GM18520 (cell line): Measurements from ENCODE around the gene LAD1.

Experiments
- ATAC-seq: cut with Tn5 transposase; IDR thresholded peaks from one replicate; pipeline ENCODE4 v1.9.1; 2021; ENCODE audit not compliant: unreplicated experiment

LAD1 gene

GRCh38 chr1:201399018-201399351, at the start of gene LAD1:
TSS of gene LAD1 (minus strand) at chr1:201399324. CDS start at chr1:201399306, 18 bp downstream.
- no peak for ATAC-seq

- no peak for ATAC-seq
These were observed 49.1 kb upstream of the LAD1 start for GRCh38 chr1:201447903-201448871.

DNA sequence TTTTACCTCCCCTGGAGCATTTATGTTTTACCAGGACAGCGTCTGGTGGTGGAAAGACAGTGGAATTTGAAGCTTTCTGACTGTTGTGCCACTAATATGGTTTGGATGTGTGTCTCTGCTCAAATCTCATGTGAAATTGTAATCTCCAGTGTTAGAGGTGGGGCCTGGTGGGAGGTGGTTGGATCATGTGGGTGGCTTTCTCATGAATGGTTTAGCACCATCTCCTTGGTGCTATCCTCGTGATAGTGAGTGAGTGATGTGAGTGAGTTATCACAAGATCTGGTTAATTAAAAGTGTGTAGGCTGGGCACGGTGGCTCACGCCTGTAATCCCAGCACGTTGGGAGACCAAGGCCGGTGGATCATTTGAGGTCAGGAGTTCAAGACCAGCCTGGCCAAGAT, 46.2 kb upstream of the LAD1 start:
- no peak for ATAC-seq

DNA sequence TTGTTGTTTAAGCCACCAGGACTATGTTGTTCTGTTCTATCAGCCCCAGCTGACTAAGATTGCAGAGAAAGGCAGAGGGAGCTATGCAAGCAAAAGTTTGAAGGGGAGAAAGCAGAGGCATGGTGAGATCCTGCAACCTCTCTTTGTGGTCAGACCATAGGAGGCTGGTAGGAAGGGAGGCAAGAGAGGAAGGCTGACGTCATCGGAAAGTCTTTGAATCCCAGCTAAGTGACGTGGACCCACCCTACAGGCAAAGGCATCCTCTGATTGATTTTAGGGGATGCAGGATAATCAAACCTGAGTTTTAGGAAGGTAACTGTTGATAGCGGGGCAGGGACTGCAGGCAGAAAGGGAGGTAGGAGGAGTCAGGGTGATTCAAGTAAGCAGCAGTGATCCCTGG, 45.7 kb upstream of the LAD1 start:
- no peak for ATAC-seq

GRCh38 chr1:201443747-201444146, 44.6 kb upstream of the LAD1 start:
- ATAC-seq, result no peak

- no peak for ATAC-seq
These were observed 37.8 kb upstream of the LAD1 start for GRCh38 chr1:201436969-201437368.

- no peak for ATAC-seq
These were observed 37.3 kb upstream of the LAD1 start for GRCh38 chr1:201436393-201436792.

DNA sequence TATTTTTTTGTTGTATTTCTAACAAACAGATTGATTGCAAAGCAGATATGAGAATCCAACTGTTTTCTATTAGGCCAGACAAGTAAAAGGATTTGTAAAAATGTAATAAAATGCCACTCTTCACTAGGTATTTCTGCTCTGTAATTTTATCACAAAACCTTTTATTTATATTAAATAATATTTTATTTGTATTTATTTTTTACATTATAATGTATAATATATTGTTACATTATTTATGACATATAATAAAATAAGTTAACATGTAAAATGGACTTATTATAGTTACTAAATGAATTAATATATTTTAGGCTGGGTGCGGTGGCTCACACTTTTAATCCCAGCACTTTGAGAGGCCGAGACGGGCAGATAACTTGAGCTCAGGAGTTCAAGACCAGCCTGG, 35.1 kb upstream of the LAD1 start:
- ATAC-seq, result no peak

DNA sequence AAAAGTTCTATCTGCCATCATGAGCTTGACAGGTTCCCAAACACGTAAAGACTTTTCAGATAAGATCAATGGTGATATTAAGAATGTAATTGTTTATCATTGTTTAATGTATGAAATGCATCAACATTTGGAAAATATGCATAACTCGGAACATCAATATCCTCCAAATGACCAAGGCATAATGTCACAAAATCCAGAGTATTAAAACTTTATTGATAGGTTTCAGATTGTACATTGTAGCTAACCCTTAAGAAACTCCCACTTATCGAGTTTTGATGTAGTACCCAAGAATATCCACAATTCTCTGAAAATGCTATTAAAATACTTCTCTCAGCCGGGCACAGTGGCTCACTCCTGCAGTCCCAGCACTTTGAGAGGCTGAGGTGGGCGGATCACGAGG, 34.5 kb upstream of the LAD1 start:
- no peak for ATAC-seq

- ATAC-seq, result no peak
These were observed 31.7 kb upstream of the LAD1 start for GRCh38 chr1:201430776-201431175.

- no peak for ATAC-seq
These were observed 30.8 kb upstream of the LAD1 start for GRCh38 chr1:201429736-201430501.

DNA sequence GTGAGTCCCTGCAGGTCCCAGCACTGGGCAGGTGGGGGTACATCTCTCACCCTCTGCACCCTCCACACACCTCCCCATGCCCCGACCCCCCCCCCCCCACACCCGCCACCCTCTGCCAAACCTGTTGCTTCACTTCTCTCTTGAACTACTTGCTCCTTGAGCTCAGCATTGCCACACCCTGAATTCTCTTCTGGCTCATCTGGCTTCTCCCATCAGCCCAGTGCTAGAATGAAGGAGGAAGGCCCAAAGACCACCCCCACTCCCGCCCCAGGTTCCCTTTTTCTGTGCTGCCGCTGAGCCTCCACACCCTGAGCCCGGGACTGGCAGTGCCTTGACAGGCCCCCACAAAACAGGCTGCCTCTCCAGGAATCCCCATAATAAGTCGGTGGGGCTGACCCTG, 28.8 kb upstream of the LAD1 start:
- no peak for ATAC-seq

GRCh38 chr1:201426479-201427310, 27.6 kb upstream of the LAD1 start:
- no peak for ATAC-seq

- ATAC-seq, result no peak
These were observed 25.0 kb upstream of the LAD1 start for GRCh38 chr1:201424146-201424545.

DNA sequence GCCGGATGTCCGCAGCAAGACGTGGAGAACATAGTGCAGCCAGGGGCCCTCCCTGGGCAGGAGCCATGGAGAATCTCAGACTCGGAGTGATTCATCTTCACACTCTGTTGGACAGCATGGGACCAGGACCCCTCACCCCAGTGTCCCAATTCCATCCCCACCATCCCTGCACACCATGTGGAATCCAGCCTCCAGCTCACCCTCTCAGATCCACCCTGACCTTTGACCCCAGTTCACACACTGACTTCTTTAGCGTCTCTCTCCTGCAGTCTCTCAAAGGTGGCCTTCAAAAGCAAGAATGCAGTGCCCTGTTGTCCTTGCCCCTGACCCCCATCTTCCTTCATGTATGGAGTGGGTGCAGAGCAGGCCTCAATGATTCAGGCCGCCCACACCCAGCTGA, 24.5 kb upstream of the LAD1 start:
- ATAC-seq, result no peak

DNA sequence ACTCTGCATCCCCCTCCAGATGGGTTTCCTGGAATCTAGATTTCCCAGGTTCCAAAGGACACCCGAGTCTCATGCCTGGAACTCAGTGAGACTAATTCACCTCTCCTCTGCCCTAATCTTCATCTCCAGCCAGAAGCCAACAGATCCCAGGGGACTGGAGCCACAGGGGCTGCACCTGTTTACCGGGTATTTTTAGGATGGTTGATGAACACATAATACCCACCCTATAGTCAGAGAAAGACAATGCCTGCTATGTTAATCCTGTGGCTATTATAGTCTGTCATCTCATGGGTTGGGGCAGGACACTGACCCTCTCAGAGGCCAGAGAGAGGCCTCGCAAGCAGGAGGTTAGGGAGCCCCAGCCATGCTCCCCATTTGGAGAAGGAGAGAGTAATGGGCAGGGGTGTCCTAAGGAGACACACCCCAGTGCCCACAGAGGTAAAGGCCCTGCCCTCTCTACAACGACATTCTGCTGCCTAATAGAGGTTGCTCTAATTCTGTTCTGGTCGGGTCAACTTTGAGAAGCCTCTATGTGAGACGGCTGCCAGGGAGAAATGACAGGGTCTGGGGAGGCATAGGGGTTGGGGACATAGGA, 23.4 kb upstream of the LAD1 start:
- no peak for ATAC-seq

DNA sequence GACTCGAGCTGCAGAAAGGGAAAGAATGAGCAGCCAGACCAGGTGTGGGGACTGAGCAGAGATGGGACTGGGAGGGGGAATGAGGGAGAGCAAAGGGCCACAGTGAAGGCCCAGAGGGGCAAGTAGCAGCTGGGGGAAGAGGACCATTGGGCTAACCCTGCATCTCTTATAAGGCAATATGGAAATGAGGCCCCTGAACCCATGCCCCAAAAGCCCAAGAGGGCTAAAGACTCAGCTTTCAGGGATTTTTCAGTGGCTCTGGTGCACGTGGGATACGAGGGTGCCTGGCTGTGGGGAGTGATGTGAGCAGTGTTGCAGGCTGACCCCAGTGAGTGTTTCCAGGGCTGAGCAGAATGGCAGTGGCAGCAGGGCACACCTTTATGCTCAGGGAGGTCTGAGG, 22.9 kb upstream of the LAD1 start:
- ATAC-seq, result no peak

DNA sequence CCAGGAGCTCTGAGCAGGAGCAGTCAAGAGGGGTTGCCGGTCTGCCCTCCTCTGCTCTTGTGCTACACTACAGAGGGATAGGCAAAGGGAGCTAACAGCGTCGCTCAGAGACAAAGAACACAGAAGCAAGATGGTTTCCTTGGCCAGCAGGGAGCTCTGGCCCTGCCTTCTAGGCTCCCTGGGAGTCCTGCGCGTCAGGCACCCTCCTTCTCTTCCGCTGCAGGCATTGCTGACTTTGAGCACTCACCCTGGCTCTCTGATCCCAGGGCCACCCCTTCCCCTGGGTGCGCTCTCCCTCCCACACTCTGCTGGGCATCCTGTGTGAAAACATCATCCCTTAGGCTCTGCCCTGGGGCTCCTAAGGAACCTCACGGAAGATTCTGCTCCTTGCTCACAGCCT, 21.9 kb upstream of the LAD1 start:
- ATAC-seq, result no peak

- no peak for ATAC-seq
These were observed 21.5 kb upstream of the LAD1 start for GRCh38 chr1:201420608-201421002.

DNA sequence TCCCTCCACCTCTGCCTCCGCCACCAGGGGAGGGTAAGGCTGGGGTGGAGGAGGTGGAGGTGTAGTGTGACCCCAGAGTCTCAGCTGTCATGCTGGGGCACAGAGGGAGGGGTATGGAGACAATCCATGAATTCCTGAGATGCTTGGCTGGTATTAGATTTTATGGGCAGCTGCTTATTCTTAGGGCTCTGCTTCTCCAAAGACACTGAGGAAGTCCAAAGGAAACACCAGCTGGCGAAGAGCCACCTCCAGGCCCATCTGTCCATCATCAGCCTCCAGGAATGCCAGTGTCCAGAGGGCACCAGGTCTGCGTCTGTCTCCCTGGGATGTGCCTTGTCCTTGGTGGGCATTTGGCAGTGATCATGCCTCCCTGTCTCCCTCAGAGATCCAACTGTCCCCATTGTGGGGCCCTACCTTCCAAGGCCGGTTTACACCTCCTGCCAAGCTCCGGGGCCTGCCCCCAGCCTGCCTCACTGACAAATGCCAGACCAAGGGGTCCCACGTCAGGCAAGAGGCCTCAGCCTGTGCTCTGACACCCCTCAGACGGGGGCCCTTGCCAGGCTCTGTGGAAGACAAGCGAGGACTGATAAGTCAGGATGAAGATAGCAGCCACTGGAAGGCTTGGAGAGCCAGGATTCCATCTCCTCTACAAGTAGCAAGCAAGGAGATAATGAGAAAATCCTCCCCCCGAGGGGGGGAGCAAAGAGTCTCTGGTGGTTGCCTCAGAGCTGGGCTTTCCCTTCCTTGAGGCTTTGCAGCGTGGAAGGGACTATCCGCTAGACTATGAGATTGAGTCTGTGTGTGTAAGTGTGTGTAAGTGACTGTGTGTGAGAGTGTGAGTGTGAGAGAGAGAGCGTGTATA, 20.9 kb upstream of the LAD1 start:
- ATAC-seq, result no peak
